Prostate gland (tissue), 2 donors: ENCODE measurements around the gene CLEC16A. TPM values are rescaled to one million over a fixed set of nuclear protein-coding genes. Genes with fewer than 3 reads are reported as not detected.

ENCODE experiments used
- DNase-seq: peaks from one replicate; pipeline ENCODE4 v3.0.0-alpha.2; 2019; ENCODE audit warnings: low spot score
- H3K27ac ChIP-seq, 2 donors: fragments of 200-600 bp; sonication (generic); 2 replicates each; pipeline ENCODE4 v1.5.1; 2017 to 2019
- H3K27me3 ChIP-seq: fragments of 200-600 bp; sonication (generic); replicated peaks from 2 replicates; pipeline ENCODE4 v1.5.1; 2019; ENCODE audit not compliant: insufficient read depth
- H3K36me3 ChIP-seq, 2 donors: fragments of 200-600 bp; sonication (generic); 1 replicate in 1 of 2; 2 replicates in 1 of 2; pipeline versions ENCODE4 v1.5.1 to v1.8.1; 2017 to 2019
- H3K4me1 ChIP-seq: fragments of 200-600 bp; sonication (generic); replicated peaks from 2 replicates; pipeline ENCODE4 v1.5.1; 2019
- H3K4me3 ChIP-seq, 2 donors: fragments of 200-600 bp; sonication (generic); 2 replicates each; pipeline ENCODE4 v1.5.1; 2017 to 2019
- H3K9me3 ChIP-seq: fragments of 200-600 bp; sonication (generic); 2 replicates; pipeline ENCODE4 v1.5.1; 2017
- POLR2A ChIP-seq: fragments of 450-650 bp; IDR thresholded peaks from one replicate; pipeline ENCODE4 v1.6.1; 2016; ENCODE audit warnings: antibody characterized with exemption, mild to moderate bottlenecking
- POLR2AphosphoS5 ChIP-seq: sonication (generic); formaldehyde crosslinking; IDR thresholded peaks from one replicate; pipeline ENCODE4 v1.6.1; 2017; ENCODE audit warnings: antibody characterized with exemption
- whole genome bisulfite sequencing: methylation state at CpG from one replicate; pipeline ENCODE4 v1.1.5; 2018; 5-methylcytosine and 5-hydroxymethylcytosine counted together
- intact Hi-C: fragments of 100-400 bp; cut with DNase I; formaldehyde crosslinking; loops from one replicate; pipeline ENCODE4 v1.14.2; 2022
- total RNA-seq, 2 donors: library from RNA; depleted of rRNA; stranded (reverse); fragments of >200 nt; gene quantifications; one replicate each; pipeline ENCODE4 v1.1.0, GENCODE V29; 2016
- TF ChIP-seq, protein P1 (sequence below), 4 experiments: fragments of 200-600 bp in 2 of 4; fragments of 450-650 bp in 2 of 4; sonication (generic) in 2 of 4; IDR thresholded peaks; 1 replicate in 3 of 4; 2 replicates in 1 of 4; pipeline ENCODE4 v1.5.1; 2016 to 2019; ENCODE audit warnings: antibody characterized with exemption in 4 of 4, mild to moderate bottlenecking in 2 of 4, moderate library complexity in 2 of 4

CLEC16A gene
- total RNA-seq, 2 donors from 2014 or later, result 26.1 to 52.2 TPM

DNA sequence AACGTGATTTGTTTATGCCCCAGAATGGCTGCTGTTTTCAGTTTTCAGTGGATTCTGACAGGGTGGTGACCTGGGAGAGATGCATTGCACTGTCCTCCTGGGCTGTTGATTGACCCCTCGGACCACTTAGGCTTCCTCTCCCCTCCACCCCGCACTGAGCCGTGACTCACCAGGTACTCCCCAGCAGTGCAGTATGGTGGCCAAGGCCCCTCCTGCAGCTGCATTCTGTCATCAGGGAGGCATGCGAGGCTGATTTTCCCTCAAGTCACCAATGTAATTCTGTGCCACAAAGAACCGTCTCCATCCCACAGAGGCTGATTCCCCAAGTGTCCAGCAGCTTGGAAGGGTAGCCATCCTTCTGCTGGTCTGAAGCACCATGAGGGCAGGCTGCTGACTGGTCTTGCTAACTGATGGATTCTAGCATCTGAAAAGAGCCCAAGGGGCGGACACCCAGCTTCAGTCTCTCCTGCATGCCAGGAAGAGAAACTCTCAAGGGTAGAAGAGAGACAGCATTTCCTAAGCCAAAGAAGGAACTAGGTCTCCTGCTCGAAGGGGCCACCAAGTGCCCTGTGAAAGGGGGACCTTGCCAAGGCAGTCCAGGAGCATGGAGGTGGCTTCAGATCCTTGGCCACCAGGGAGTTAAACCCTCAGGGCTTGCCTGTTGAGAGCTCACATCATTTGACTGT is 163.6 kb downstream of the CLEC16A start:
- Histone ChIP-seq H3K9me3 (no peaks in the 10 kb centered on the region), H3K4me3 (no peak overlapping the region), H3K36me3 (no peaks in the 10 kb centered on the region), H3K27me3 (no peaks in the 10 kb centered on the region), H3K4me1 (no peaks in the 10 kb centered on the region), H3K27ac (no peak overlapping the region)
- no peak for DNase-seq
- WGBS, result 79% methylated on average over 8 of the region's 8 CpGs
- TF ChIP-seq, protein P1, sequence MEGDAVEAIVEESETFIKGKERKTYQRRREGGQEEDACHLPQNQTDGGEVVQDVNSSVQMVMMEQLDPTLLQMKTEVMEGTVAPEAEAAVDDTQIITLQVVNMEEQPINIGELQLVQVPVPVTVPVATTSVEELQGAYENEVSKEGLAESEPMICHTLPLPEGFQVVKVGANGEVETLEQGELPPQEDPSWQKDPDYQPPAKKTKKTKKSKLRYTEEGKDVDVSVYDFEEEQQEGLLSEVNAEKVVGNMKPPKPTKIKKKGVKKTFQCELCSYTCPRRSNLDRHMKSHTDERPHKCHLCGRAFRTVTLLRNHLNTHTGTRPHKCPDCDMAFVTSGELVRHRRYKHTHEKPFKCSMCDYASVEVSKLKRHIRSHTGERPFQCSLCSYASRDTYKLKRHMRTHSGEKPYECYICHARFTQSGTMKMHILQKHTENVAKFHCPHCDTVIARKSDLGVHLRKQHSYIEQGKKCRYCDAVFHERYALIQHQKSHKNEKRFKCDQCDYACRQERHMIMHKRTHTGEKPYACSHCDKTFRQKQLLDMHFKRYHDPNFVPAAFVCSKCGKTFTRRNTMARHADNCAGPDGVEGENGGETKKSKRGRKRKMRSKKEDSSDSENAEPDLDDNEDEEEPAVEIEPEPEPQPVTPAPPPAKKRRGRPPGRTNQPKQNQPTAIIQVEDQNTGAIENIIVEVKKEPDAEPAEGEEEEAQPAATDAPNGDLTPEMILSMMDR (IDR thresholded peaks at IDR 0.05), result no peak
- TF ChIP-seq POLR2A, result no peak
- TF ChIP-seq POLR2AphosphoS5, result no peak
- intact Hi-C loops, result loop anchor here (5.0 to 10.0 kb wide), 3 partner anchors 54 to 147 kb away; partner anchors contain the start of gene SOCS1

DNA sequence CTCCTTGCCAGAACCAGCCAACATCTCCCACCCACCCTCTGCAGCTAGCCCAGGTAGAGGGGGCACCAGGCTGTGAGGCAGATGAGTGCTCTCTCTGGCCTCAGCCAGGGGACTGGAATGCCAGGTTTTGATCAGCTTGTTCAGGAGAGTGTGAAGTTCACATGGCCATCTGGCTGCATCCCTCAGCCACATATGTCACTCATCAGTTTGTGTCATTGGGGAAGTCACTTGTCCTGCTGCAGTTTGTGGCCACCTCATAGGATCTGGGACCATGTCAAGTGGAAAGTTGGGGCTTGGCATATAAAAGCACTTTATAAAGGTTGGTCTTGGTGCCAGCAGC is 164.1 kb downstream of the CLEC16A start:
- Histone ChIP-seq H3K27ac (no peak overlapping the region), H3K27me3 (no peaks in the 10 kb centered on the region), H3K36me3 (no peaks in the 10 kb centered on the region), H3K9me3 (no peaks in the 10 kb centered on the region), H3K4me3 (no peak overlapping the region), H3K4me1 (no peaks in the 10 kb centered on the region)
- intact Hi-C loops, result loop anchor here (5.0 to 10.0 kb wide), 3 partner anchors 54 to 146 kb away; partner anchors contain the start of gene SOCS1
- TF ChIP-seq, protein P1 (IDR thresholded peaks at IDR 0.05), result no peak
- no peak for TF ChIP-seq POLR2AphosphoS5
- no peak for TF ChIP-seq POLR2A
- no peak for DNase-seq

DNA sequence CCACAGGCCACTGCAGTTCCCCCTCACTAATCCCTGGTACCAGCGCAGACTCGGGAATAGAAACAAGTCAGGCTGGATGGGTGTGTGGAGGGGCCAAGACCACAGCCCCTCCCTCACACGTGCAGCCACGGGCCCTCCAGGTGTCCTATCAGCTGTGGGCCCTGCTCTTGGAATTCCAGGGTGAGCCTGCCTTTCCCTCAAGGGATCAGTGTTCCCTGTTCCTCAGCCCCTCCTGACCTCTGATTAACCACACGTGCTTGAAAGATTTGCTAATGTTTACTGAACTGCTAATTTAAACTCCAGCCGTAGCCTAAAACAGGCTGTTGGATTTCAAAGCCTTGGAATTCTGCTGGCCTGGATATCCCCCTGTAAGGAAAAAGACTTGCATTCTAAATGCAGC is 165.2 kb downstream of the CLEC16A start:
- TF ChIP-seq, protein P1 (IDR thresholded peaks at IDR 0.05), result no peak
- TF ChIP-seq POLR2A, result no peak
- TF ChIP-seq POLR2AphosphoS5, result no peak
- WGBS, result 52% methylated on average over 6 of the region's 6 CpGs
- Histone ChIP-seq H3K36me3 (no peaks in the 10 kb centered on the region), H3K9me3 (no peaks in the 10 kb centered on the region), H3K4me3 (no peak overlapping the region), H3K27ac (no peak overlapping the region), H3K27me3 (no peaks in the 10 kb centered on the region), H3K4me1 (no peaks in the 10 kb centered on the region)
- intact Hi-C loops, result loop anchor here (5.0 to 10.0 kb wide), 3 partner anchors 53 to 145 kb away; partner anchors contain the start of gene SOCS1
- DNase-seq, result no peak

GRCh38 chr16:11111150-11111549 is 166.8 kb downstream of the CLEC16A start:
- Histone ChIP-seq H3K27ac (no peak overlapping the region), H3K4me3 (no peak overlapping the region), H3K36me3 (no peaks in the 10 kb centered on the region), H3K27me3 (no peaks in the 10 kb centered on the region), H3K4me1 (no peaks in the 10 kb centered on the region), H3K9me3 (no peaks in the 10 kb centered on the region)
- 100% methylated on average over 1 of the region's 1 CpG for WGBS
- no peak for DNase-seq
- intact Hi-C loops, result no loop called here
- TF ChIP-seq POLR2A (no peak), POLR2AphosphoS5 (no peak)
- TF ChIP-seq, protein P1 (IDR thresholded peaks at IDR 0.05), result no peak
